Left renal pelvis (tissue), 4 donors: ENCODE data around the gene SCNN1A. TPM values are rescaled to one million over a fixed set of nuclear protein-coding genes. Genes with fewer than 3 reads are reported as not detected.

Source experiments
- DNase-seq, 4 donors: peaks; one replicate each; pipeline ENCODE4 v3.0.0-alpha.2; 2013; ENCODE audit warnings: low read depth in 4 of 4, low spot score in 3 of 4
- polyA plus RNA-seq, 4 donors: library from polyadenylated mRNA; unstranded; fragments of 120-200 nt; gene quantifications; one replicate each; pipeline ENCODE4 v1.2.1, GENCODE V29; 2013; ENCODE audit not compliant: insufficient read length in 4 of 4

Gene SCNN1A
- polyA plus RNA-seq, 4 donors, result 12.6 to 77.8 (median 68.9) TPM

DNA sequence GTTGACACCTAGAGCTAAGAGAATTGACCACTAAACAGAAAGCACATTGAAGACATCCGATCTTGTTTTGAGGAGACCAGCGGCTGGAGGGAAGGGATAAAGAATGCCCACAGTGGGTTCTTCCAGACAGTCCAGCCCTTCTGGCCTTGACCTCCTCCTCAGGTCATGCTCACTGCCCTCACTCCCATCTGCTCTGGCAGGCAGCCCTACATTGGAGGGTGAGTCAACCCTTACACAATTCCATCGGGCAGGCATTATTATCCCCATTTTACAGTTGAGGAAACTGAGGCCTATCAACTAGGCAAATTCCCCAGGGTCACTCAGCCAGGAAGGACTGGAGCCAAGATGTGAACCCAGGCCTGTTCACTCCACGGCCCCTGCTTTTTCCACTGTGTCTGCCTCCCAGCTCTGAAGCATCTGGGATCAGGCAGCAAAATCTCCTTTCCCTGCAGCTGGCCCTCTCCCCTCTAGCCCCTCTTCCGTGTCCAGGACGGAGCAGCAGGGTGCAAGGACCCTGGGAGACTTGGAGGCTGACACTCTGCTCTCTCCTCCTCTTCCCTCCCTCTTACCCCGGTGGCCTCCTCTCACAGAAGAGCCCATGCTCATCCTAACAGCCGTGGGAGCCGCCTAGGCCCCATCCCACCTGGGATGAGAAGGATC, 5.3 kb downstream of the SCNN1A start:
- DNase-seq, result no peak

- DNase-seq, result no peak
These were observed 6.3 kb downstream of the SCNN1A start for GRCh38 chr12:6368906-6369525.

GRCh38 chr12:6367969-6368892, 7.1 kb downstream of the SCNN1A start:
- no peak for DNase-seq

DNA sequence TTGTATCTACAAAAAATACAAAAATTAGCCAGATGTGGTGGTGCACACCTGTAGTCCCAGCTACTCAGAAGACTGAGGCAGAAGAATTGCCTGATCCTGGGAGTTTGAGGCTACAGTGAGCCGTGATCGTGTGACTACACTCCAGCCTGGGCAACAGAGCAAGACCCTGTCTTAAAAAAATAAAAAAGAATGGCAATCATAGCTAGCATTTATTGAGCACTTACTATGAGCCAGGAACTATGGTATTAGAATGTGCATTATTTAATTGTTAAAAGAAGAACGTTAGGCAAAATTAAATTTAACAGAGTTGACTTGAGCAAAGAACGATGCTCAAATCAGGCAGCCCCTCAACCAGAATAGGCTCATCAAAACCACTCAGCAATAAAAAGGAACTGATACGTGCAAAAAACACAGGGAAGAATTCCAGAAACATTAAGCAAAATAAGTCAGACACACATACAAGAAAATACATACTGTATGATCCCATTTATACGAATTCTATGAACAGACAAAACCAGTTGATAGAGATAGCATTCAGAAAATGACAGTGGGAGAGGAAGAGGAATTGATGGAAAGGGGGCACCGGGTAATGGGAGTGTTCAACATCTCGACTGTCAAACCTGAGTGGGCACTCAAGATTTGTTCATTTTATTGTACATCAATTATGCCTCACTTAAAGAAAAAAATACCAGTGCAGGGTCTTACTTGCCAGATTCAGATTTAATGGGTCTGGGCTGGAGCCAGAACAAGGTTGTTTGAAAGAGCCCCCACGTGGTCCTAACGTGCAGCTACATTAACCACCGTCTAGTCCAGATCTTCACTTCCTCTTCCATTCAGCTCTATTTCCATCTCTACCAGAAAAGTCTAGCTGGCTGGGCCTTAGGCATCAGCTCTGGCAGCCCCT, 8.0 kb downstream of the SCNN1A start:
- DNase-seq, result no peak

DNA sequence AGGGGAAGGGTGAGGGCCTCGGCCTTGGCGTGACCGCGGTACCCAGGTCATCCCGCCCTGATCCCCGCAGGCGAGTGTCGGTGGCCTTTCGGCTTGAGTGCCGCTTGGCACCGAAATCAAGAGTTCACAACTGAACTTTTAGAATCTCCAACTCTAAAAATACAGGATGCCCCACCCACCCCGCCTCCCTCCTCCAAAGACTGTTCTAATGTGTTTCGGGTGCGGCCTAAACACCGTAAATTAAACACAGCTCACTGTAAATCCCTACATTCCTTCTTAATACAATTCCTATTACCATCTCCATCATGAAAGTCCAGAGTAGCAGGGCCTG, 11.4 kb downstream of the SCNN1A start:
- no peak for DNase-seq

- DNase-seq, result no peak
These were observed 11.9 kb downstream of the SCNN1A start for GRCh38 chr12:6363330-6364043.

DNA sequence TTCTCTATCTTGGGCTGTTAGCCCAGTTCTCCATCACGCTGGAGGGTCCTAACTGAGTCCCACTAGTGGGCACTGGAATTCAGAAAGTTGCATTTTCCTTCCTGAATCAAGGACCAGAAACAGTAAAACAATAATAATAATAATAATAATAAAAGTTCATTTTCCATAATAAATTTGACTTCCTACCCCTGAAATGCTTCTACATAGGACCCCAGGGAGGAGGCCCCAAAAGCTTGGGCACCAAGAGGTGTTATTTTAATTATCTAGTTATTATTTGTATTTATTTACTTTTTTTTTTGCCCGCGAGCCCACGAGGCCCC, 12.4 kb downstream of the SCNN1A start:
- no peak for DNase-seq

GRCh38 chr12:6362403-6362802, 13.0 kb downstream of the SCNN1A start:
- no peak for DNase-seq

- no peak for DNase-seq
These were observed 13.5 kb downstream of the SCNN1A start for GRCh38 chr12:6361834-6362233.

DNA sequence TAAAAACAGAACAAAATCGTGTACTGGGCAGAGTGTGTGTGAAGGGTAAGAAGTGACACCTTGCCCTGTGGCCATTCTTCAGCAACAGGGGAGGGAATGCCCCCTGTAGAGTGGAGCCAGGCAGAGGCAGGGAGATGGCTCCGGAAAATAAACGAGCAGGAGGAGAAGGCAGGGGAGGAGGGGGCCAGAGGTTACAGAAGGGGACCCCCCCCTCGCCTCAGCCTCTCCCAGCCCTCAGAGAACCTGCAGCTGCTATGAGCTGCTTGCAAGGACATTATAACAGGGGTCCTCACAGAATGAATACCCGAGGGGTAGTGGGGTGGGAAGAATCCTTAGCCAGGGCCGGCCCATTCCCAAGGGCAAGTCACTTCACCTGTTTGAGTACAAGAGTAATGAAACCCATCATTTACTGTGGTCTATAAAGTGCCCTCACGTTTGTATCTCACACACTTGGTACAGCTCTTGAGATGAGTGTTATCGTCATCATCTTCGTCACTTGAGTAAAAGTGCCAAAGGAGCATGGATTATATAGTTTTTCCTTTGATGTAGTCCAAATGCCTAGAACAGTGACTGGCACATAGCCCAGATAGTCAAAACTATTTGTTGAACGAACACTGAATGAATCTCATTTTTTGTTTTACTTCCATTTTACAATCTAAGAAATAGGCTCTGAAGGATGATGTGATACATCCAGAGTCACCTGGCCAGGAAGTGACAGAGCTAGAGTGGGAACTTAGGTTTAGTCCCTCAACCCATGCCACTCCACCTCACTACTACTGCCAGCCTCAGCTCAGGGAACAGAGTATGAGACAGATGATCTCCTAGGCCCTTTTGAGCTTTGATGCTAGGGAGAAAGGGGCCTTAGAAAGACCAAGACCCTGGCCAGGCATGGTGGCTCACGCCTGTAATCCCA, 14.5 kb downstream of the SCNN1A start:
- DNase-seq, result no peak

DNA sequence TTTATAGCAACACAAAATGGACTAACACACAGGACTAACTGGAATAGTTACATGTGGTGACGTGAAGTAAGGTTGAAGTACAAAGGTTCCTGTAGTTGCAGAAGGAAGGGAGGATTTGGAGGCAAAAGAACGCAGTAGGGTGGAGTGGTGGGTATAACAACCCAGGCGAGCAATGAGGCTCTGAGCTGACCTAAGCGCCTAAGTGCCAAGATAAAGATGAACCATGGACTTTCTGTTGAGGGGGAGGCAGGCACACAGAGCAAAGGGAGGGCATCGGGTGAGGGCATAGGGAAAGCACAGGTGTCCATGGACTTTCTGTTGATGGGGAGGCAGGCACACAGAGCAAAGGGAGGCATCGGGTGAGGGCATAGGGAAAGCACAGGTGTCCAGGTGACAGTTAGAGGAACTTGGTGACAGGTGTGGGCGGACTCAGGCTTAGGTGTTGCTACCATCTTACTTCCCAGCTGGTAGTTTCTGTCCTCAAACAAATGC, 15.2 kb downstream of the SCNN1A start:
- DNase-seq, result no peak

GRCh38 chr12:6358881-6359280, 16.5 kb downstream of the SCNN1A start:
- no peak for DNase-seq

DNA sequence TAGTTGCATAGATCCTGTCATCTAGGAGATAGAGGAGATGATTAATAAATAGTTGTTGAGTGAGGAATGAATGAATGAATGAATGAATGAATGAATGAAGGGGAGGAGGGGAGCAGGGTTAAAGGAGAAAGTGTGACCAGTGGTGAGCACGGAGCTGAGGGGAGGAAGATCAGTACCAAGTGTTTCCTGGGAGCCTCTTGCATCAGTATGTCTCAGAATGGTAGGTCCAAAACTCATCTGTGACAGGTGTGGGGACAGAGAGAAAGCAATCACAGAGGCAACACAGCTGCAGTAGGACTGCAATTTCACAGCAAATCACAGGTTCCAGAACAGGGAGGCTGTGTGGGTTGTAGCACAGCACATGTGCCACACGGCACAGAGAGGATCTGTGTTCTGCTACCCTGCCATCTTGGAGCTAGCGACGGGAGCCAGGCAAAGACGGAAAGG, 19.0 kb downstream of the SCNN1A start:
- DNase-seq, result no peak

DNA sequence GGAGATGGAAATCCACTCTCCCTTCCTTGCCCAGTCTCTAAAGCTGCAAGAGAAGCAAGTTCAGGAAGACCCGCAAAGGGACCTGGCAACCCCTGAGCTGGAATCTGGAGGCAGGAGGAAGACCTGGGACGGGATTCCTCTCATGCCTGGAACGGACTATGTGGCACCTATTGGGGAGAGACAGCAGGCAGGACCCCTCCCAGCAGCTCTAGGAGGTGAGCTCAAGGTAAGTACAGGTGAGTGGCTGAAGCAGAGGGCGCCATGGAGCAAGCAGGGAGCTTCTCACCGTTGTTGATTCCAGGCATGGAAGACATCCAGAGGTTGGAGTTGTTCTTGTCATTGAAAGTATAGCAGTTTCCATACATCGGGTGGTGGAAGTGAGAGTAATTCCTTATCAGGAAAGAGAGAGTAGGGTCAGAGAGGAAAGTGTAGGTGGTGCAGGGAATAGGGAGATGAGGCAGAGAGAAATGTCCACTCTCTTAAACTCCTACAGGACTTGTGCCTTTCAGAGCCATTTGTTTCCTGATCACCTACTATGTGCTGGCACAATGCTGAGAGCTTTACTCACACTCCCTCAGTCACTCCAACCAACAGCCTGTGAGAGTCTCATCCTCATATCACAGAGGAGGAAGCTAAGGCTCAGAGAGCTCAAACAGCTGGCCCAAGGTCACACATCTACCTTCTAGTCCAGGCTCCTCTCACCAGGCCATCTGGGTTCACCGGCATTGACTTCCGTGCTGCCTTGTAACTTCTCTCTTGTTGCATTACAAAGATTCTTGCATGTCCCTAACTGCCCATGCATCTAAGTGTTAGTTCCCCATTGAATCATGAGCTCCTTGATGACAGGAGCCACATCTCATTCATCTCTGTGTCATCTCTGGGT, 19.6 kb downstream of the SCNN1A start:
- no peak for DNase-seq

- no peak for DNase-seq
These were observed 20.6 kb downstream of the SCNN1A start for GRCh38 chr12:6354495-6355393.

GRCh38 chr12:6352193-6353173, 22.9 kb downstream of the SCNN1A start:
- no peak for DNase-seq
